Stimulated activated CD4-positive, alpha-beta T cell treated with anti-CD3 and anti-CD28 coated beads, Interleukin-1b, Interleukin-23, amount 100 ng/mL, for 48 hours (primary cell): ENCODE results near the gene UBE2J2.

ENCODE experiments used
- DNase-seq: peaks from one replicate; pipeline ENCODE4 v3.0.0-alpha.2; 2020

The UBE2J2 gene

GRCh38 chr1:1309251-1310108 is 35.8 kb upstream of the UBE2J2 start:
- DNase-seq, result no peak

GRCh38 chr1:1308756-1309250 is 35.1 kb upstream of the UBE2J2 start:
- no peak for DNase-seq

GRCh38 chr1:1307923-1308755 is 34.5 kb upstream of the UBE2J2 start, which contains the start of the genes ACAP3 and PUSL1:
Gene ACAP3 (minus strand): TSS chr1:1307930. CDS start chr1:1307815, 115 bp downstream.
Gene PUSL1 (plus strand): TSS chr1:1308597. CDS start chr1:1308644, 47 bp downstream.
- DNase-seq, result peak; percentile 88

- DNase-seq, result no peak
Observed at GRCh38 chr1:1307261-1307922, 33.7 kb upstream of the UBE2J2 start.

- DNase-seq, result no peak
Observed at GRCh38 chr1:1306661-1307260, 33.1 kb upstream of the UBE2J2 start.

- DNase-seq, result no peak
Observed at GRCh38 chr1:1306070-1306660, 32.5 kb upstream of the UBE2J2 start.

GRCh38 chr1:1305300-1306069 is 31.8 kb upstream of the UBE2J2 start:
- peak; percentile 53 for DNase-seq

- DNase-seq, result no peak
Observed at GRCh38 chr1:1304331-1305299, 31.0 kb upstream of the UBE2J2 start.

- no peak for DNase-seq
Observed at GRCh38 chr1:1303736-1304135, 30.1 kb upstream of the UBE2J2 start.

GRCh38 chr1:1302951-1303509 is 29.4 kb upstream of the UBE2J2 start:
- DNase-seq, result no peak

- DNase-seq, result no peak
Observed at GRCh38 chr1:1302006-1302430, 28.4 kb upstream of the UBE2J2 start.

- no peak for DNase-seq
Observed at GRCh38 chr1:1300352-1300739, 26.7 kb upstream of the UBE2J2 start.

GRCh38 chr1:1299686-1300351 is 26.2 kb upstream of the UBE2J2 start:
- no peak for DNase-seq

GRCh38 chr1:1298861-1299685 is 25.4 kb upstream of the UBE2J2 start:
- no peak for DNase-seq

GRCh38 chr1:1297802-1298424 is 24.3 kb upstream of the UBE2J2 start:
- DNase-seq, result no peak

- no peak for DNase-seq
Observed at GRCh38 chr1:1296070-1297061, 22.7 kb upstream of the UBE2J2 start.
